ENCODE data around the gene MRPS35. TPM values are rescaled to one million over a fixed set of nuclear protein-coding genes. Genes with fewer than 3 reads are reported as not detected.

The MRPS35 gene
- total RNA-seq, 1 donor from 2014 or later, result 65.8 TPM

DNA sequence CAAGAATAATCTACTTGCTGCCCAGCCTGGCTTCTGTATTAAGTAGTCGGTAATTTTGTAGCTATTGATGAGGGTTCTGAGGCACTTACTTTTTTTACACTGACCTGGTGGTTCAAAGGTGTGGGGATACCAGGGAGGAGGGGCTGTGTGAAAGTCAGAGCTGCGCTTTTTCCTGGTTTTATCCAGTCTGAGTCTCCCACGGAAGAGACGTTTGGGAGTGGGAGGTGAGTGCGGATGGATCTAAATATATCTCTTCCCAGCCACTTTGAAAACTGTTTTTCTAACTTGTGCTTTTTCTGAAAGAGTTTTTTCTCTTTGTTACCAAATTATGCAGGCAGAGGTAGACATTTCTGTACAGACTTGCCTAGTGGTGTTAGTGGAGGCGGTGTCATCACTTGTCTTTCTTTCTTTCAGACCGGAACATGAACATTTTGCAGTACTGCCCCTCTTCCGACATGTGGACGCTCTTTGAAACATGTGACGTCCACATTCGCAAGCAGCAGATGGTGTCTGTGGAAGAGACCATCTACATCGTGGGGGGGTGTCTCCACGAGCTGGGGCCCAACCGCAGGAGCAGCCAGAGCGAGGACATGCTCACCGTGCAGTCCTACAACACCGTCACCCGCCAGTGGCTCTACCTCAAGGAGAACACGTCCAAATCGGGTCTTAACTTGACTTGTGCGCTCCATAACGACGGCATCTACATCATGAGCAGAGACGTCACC is 86.8 kb downstream of the MRPS35 start:
- DNase-seq (ENCODE audit: low read depth), result no peak
- Histone ChIP-seq H3K27me3 (ENCODE audit: control insufficient read depth, insufficient read depth, low read length) (no peaks in the 10 kb centered on the region), H3K4me3 (ENCODE audit: low read depth, low read length) (no peak overlapping the region), H3K36me3 (ENCODE audit: control insufficient read depth, insufficient read depth, low read length) (no peaks in the 10 kb centered on the region)
- TF ChIP-seq, protein P1, sequence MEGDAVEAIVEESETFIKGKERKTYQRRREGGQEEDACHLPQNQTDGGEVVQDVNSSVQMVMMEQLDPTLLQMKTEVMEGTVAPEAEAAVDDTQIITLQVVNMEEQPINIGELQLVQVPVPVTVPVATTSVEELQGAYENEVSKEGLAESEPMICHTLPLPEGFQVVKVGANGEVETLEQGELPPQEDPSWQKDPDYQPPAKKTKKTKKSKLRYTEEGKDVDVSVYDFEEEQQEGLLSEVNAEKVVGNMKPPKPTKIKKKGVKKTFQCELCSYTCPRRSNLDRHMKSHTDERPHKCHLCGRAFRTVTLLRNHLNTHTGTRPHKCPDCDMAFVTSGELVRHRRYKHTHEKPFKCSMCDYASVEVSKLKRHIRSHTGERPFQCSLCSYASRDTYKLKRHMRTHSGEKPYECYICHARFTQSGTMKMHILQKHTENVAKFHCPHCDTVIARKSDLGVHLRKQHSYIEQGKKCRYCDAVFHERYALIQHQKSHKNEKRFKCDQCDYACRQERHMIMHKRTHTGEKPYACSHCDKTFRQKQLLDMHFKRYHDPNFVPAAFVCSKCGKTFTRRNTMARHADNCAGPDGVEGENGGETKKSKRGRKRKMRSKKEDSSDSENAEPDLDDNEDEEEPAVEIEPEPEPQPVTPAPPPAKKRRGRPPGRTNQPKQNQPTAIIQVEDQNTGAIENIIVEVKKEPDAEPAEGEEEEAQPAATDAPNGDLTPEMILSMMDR (IDR thresholded peaks at IDR 0.05; ENCODE audit: insufficient read depth, low read length, poor library complexity, severe bottlenecking), result no peak

DNA sequence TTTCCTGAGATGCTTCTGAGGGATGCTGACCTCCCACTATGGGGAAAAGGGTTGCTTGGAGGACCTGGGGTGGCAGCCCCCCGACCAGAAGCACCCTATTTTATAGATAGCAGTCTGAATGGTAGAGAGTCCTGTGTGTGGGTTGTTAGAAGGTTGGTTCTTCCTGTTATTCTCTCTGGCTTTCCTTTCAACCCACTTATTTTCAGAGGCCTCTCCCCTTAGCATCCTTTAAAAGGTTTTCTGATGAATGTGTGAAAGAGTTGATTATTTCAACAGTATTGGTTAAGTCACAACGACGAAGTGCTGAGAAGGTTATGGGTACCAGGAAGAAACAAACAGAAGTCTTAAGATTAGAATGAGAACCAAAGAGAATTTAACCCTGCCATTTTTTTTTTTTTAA is 90.2 kb downstream of the MRPS35 start:
- TF ChIP-seq, protein P1 (IDR thresholded peaks at IDR 0.05; ENCODE audit: insufficient read depth, low read length, poor library complexity, severe bottlenecking), result no peak
- no peaks in the 10 kb centered on the region for H3K36me3 ChIP-seq (ENCODE audit: control insufficient read depth, insufficient read depth, low read length)
- DNase-seq (ENCODE audit: low read depth), result no peak
- no peaks in the 10 kb centered on the region for H3K27me3 ChIP-seq (ENCODE audit: control insufficient read depth, insufficient read depth, low read length)
- H3K4me3 ChIP-seq (ENCODE audit: low read depth, low read length), result no peak overlapping the region

DNA sequence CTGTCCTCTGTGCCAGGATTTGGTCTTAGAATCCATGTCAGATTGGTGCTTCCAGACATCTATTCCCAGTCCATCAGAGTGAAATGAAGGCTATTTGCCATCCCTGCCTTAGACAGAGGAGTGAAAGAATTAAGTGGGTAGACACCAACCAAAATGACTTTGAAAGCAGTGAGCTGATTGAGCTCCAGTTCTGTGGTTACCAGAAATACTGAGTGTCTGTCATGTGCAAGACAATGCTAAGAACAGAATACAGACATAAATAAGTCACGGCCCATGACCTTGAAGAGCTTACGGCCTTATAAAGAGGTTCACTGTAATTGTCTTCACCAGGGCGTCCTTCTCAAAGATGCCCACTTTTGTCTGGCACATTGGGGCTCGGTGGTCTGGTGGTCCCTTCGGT is 91.0 kb downstream of the MRPS35 start:
- TF ChIP-seq, protein P1 (IDR thresholded peaks at IDR 0.05; ENCODE audit: insufficient read depth, low read length, poor library complexity, severe bottlenecking), result no peak
- DNase-seq (ENCODE audit: low read depth), result no peak
- no peak overlapping the region for H3K4me3 ChIP-seq (ENCODE audit: low read depth, low read length)
- no peaks in the 10 kb centered on the region for H3K36me3 ChIP-seq (ENCODE audit: control insufficient read depth, insufficient read depth, low read length)
- no peaks in the 10 kb centered on the region for H3K27me3 ChIP-seq (ENCODE audit: control insufficient read depth, insufficient read depth, low read length)

DNA sequence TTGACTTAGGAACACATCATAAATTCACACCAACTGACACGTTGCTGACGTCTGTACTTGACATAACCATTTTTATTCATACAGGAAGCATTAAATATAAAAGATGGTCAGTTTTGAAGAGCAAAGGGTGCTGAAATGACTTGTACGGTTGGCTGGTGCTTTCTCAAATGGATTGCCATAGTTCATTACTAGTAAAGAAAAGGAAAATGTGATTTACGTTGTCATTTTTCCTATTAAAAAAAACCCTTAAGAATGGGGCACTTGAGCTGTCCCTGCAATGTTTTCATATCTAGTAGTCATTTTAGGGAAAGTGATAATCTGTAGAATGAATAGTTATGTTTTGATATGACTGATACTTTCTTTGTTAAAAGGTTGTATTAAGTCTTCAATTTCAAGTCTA is 91.9 kb downstream of the MRPS35 start:
- no peak for DNase-seq (ENCODE audit: low read depth)
- TF ChIP-seq, protein P1 (IDR thresholded peaks at IDR 0.05; ENCODE audit: insufficient read depth, low read length, poor library complexity, severe bottlenecking), result no peak
- no peaks in the 10 kb centered on the region for H3K27me3 ChIP-seq (ENCODE audit: control insufficient read depth, insufficient read depth, low read length)
- no peaks in the 10 kb centered on the region for H3K36me3 ChIP-seq (ENCODE audit: control insufficient read depth, insufficient read depth, low read length)
- H3K4me3 ChIP-seq (ENCODE audit: low read depth, low read length), result no peak overlapping the region

DNA sequence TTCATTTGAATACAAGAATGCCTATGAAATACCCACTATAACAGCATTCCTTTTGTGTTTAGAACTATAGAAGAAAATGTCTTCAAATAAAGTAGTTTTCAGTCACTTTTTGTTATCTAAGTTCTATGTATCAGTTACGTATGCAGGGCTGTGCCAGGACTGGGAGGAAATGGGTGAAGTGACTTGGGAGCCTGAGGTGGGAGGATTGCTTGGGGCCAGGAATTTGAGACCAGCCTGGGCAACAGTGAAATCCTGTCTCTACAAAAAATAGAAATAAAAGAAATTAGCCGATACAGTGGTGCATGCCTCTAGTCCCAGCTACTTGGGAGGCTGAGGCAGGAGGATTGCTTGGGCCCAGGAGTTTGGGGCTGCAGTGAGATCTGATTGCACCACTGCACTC is 92.3 kb downstream of the MRPS35 start:
- no peak overlapping the region for H3K4me3 ChIP-seq (ENCODE audit: low read depth, low read length)
- DNase-seq (ENCODE audit: low read depth), result no peak
- H3K27me3 ChIP-seq (ENCODE audit: control insufficient read depth, insufficient read depth, low read length), result no peaks in the 10 kb centered on the region
- TF ChIP-seq, protein P1 (IDR thresholded peaks at IDR 0.05; ENCODE audit: insufficient read depth, low read length, poor library complexity, severe bottlenecking), result no peak
- no peaks in the 10 kb centered on the region for H3K36me3 ChIP-seq (ENCODE audit: control insufficient read depth, insufficient read depth, low read length)

DNA sequence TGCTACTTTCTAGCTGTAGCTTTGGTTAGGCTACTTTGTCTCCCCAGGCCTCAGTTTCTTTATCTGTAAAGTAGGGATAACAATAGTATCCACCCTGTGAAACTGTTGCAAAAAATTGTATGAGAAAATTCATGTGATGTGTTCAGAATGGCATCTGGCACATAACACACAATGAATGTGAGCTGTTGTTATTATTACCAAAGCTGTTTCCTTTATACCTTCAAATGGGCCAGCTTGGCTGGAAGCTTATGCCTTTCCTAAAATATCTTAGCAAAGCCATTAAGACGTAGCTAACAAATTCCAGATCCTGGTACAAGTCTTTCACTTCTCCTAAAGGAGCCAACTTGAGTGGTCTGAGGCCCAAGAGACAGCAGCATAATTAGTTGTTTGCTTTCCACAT is 94.6 kb downstream of the MRPS35 start:
- TF ChIP-seq, protein P1 (IDR thresholded peaks at IDR 0.05; ENCODE audit: insufficient read depth, low read length, poor library complexity, severe bottlenecking), result no peak
- Histone ChIP-seq H3K27me3 (ENCODE audit: control insufficient read depth, insufficient read depth, low read length) (no peaks in the 10 kb centered on the region), H3K36me3 (ENCODE audit: control insufficient read depth, insufficient read depth, low read length) (no peaks in the 10 kb centered on the region), H3K4me3 (ENCODE audit: low read depth, low read length) (no peak overlapping the region)
- no peak for DNase-seq (ENCODE audit: low read depth)
